NB4 (cell line): ENCODE measurements around the gene CCT4.

Source experiments
- DNase-seq: peaks from one replicate; pipeline ENCODE4 v3.0.0; 2010; ENCODE audit warnings: low read depth
- H3K4me3 ChIP-seq: one replicate; pipeline ENCODE4 v1.5.1; 2011; ENCODE audit warnings: mild to moderate bottlenecking, low read depth, low read length, moderate library complexity
- CTCF ChIP-seq: IDR thresholded peaks from one replicate; pipeline ENCODE4 v1.5.1; 2012; ENCODE audit warnings: low read depth, low read length
- MAX ChIP-seq: IDR thresholded peaks from 2 replicates; pipeline ENCODE4 v1.6.1; 2011; ENCODE audit warnings: low read depth, low read length
- MYC ChIP-seq: IDR thresholded peaks from 2 replicates; pipeline ENCODE4 v1.6.1; 2011; ENCODE audit warnings: low read depth, low read length
- POLR2A ChIP-seq: IDR thresholded peaks from 2 replicates; pipeline ENCODE4 v1.6.1; 2011; ENCODE audit warnings: mild to moderate bottlenecking; ENCODE audit not compliant: insufficient read length; ENCODE audit errors: extremely low read depth

The CCT4 gene

DNA sequence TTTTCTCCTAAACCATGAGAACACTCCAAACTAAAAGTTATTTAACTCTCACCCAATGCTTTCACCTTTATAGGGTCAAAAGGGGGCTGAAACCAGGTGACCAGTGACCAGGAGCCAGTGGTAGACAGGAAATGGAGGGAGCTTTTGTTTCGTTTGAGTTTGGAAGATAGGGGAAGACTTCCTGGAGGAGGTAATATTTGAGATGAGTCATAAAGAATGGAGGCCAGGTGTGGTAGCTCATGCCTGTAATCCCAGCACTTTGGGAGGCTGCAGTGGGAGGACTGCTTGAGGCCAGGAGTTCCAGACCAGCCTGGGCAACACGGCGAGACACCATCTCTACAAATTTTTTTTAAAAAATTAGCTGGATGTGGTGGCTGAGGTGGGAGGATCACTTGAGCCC lies 43.1 kb downstream of the CCT4 start:
- no peak overlapping the region for H3K4me3 ChIP-seq
- no peak for DNase-seq
- no peak for TF ChIP-seq MYC
- no peak for TF ChIP-seq MAX
- TF ChIP-seq POLR2A, result no peak
- no peak for TF ChIP-seq CTCF

DNA sequence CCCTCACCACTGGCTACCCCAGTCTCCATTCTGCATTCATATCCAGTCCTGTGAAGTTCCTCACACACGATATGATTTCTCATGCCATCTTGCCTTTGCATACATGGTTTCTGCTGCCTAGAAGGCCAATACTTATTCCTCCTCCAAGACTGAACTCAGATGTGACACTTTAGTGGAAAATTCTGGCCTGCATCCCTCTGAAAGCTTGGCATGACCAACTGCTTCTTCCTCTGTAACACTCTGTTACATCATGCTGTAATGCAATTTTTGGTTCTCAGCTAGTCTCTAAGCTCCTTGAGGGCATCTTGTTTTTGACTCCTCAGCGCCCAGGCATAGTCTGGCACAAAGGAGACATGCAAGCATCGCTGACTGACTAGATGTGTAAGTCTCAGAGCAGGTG lies 47.2 kb downstream of the CCT4 start:
- H3K4me3 ChIP-seq, result no peak overlapping the region
- DNase-seq, result no peak
- no peak for TF ChIP-seq CTCF
- no peak for TF ChIP-seq MAX
- TF ChIP-seq MYC, result no peak
- TF ChIP-seq POLR2A, result no peak

GRCh38 chr2:61834893-61835292 lies 53.6 kb downstream of the CCT4 start:
- DNase-seq, result no peak
- TF ChIP-seq MAX (no peak), POLR2A (no peak), MYC (no peak)
- H3K4me3 ChIP-seq, result no peak overlapping the region

DNA sequence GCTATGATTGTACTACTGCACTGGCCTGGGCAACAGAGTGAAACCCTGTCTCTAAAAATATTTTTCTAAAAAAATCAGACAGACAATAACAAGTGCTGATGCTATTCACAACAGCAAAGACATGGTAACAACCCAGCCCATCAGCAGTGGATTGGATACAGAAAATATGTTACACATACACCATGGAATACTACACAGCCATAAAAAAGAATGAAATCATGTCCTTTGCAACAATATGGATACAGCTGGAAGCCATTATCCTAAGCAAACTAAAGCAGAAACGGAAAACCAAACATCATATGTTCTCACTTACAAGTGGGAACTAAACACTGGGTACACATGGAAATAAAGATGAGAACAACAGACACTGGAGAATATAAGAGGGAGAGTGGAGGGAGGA lies 54.5 kb downstream of the CCT4 start:
- no peak for DNase-seq
- H3K4me3 ChIP-seq, result no peak overlapping the region
- TF ChIP-seq MAX (no peak), MYC (no peak), POLR2A (no peak), CTCF (no peak)

DNA sequence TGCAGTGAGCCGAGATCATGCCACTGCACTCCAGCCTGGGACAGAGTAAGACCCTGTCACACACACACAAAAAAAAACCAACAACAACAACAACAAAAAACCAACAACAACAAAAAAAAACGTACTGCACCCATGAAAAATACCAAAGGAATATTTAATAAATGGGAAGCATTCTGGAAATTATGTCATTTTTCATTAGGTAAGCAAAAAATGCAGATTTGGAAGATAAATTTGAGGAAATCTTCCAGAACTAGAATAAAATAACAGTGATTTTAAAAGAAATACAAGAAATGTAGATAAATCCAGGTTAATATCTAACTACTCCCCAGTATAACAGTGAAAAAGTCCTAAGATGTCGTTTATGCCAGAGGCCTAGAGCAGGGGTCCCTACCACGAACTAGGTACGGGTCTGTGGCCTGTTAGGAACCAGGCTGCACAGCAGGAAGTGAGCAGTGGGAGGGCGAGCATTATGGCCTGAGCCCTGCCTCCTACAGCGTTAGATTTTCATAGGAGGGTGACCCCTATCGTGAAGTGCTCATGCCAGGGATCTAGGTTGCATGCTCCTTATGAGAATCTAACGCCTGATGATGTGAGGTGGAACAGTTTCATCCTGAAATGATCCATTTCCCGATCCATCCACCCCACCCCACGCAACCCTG lies 56.1 kb downstream of the CCT4 start:
- no peak overlapping the region for H3K4me3 ChIP-seq
- DNase-seq, result no peak
- TF ChIP-seq CTCF, result no peak
- no peak for TF ChIP-seq MAX

DNA sequence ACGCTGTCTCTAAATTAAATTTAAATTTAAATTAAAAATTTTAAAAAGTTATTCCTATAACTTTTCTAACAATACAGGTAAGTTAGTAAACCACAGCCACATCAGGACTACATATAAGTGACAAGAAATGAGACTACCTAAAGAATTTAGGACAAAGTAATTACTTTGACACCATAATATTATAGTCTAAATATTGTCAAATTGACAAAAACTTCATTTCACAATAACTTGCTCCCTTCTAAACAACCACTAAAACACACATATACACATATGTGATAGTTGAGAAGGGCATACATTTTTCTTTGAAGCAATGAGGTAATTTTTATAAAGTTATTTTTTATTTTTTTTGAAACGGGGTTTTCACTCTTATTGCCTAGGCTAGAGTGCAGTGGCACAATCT lies 66.2 kb downstream of the CCT4 start:
- DNase-seq, result no peak
- H3K4me3 ChIP-seq, result no peak overlapping the region
- TF ChIP-seq CTCF (no peak), POLR2A (no peak), MAX (no peak), MYC (no peak)
